ENCODE measurements around the gene NCAPD3. TPM values are rescaled to one million over a fixed set of nuclear protein-coding genes. Genes with fewer than 3 reads are reported as not detected.

Gene NCAPD3
- total RNA-seq, 1 experiment from 2014 or later = 52.2 TPM

DNA sequence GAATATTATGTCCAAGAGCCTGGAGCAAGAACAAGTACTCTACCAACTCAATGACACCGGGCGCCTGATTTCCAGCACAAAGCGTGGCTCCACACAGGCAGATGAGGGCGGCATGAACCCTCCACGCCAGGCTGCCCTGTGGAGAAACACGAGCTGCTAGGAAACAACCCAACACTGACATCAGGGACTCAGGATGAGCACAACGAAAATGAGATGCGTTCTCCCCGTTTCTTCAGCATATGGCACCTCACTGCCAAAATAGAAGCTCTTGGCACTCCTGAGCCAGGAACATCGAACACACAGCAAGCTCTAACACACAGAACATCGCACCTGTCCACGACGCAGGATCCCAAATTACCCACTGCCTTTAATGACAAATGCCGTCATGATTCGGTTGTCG is 68.3 kb downstream of the NCAPD3 start:
- no peak overlapping the region for H3K4me3 Mint-ChIP-seq
- H3K79me1 ChIP-seq (ENCODE audit: insufficient read depth, low read depth, low read length, poor library complexity, severe bottlenecking) = no peaks in the 10 kb centered on the region
- peaks cover 4% of the 10 kb centered on the region for H3K9me3 ChIP-seq (ENCODE audit: control insufficient read depth, low read depth, low read length)
- H3K27ac Mint-ChIP-seq = no peak overlapping the region
- no peaks in the 10 kb centered on the region for H3K79me2 ChIP-seq (ENCODE audit: insufficient read depth, low read length)
- no peak overlapping the region for H2BK15ac ChIP-seq (ENCODE audit: low read depth, low read length)
- no peak overlapping the region for H4K5ac ChIP-seq (ENCODE audit: insufficient read length, low read depth, low read length)
- H3K9me3 Mint-ChIP-seq = peaks cover 6 to 16% of the 10 kb centered on the region in 2 experiments; a peak in 4 of 5 replicates
- no peak overlapping the region for H3K4me2 ChIP-seq (ENCODE audit: insufficient read depth, insufficient read length, low read length)
- H3K4ac ChIP-seq (ENCODE audit: low read depth, low read length) = no peak overlapping the region
- no peaks in the 10 kb centered on the region for H3K27me3 Mint-ChIP-seq (ENCODE audit: low read depth)
- no peak overlapping the region for H2BK5ac ChIP-seq (ENCODE audit: insufficient read length, low read length)
- H3K23ac ChIP-seq (ENCODE audit: insufficient read length, low read depth, low read length) = no peak overlapping the region
- peaks cover 84 to 95% (median 94%) of the 10 kb centered on the region in 3 experiments for H3K36me3 Mint-ChIP-seq (ENCODE audit: insufficient read depth in 1 of 3, low read depth in 3 of 3)
- H3K4me1 Mint-ChIP-seq = no peaks in the 10 kb centered on the region
- no peak overlapping the region for H4K91ac ChIP-seq (ENCODE audit: insufficient read length, low read depth, low read length)
- H3T11ph ChIP-seq (ENCODE audit: low read length) = no peak overlapping the region
- DNase-seq = no peak
- no peak overlapping the region for H2BK120ac ChIP-seq (ENCODE audit: low read depth, low read length, poor library complexity, severe bottlenecking)
- H3K4me1 ChIP-seq (ENCODE audit: insufficient read depth, low read length) = no peaks in the 10 kb centered on the region
- H4K20me1 ChIP-seq (ENCODE audit: control insufficient read depth, insufficient read depth, insufficient read length) = no peaks in the 10 kb centered on the region
- H4K8ac ChIP-seq (replicated peaks; ENCODE audit: insufficient read length, low read depth, low read length) = no peak overlapping the region
- H3K56ac ChIP-seq (ENCODE audit: insufficient read length, low read depth, low read length) = no peak overlapping the region
- H3K14ac ChIP-seq (ENCODE audit: insufficient read depth, low read length) = no peak overlapping the region
- no peak overlapping the region for H3K9ac ChIP-seq (ENCODE audit: extremely low read depth, insufficient read length, low read length)
- no peak for TF ChIP-seq CTCF (conservative IDR thresholded peaks at IDR 0.05)
- H2BK20ac ChIP-seq (ENCODE audit: low read depth, low read length, poor library complexity, severe bottlenecking) = no peak overlapping the region
- H2BK12ac ChIP-seq (ENCODE audit: insufficient read length, low read depth, low read length) = no peak overlapping the region
- H3K23me2 ChIP-seq (ENCODE audit: insufficient read length, low read depth, low read length, poor library complexity, severe bottlenecking) = no peaks in the 10 kb centered on the region
- no CpG with 5 or more reads among the region's 16 CpGs for whole genome bisulfite sequencing (ENCODE audit: extremely low coverage, insufficient read length, low lambda C conversion rate)
- no peak overlapping the region for H2AK5ac ChIP-seq (ENCODE audit: insufficient read length, low read length)
- H3K27ac ChIP-seq (ENCODE audit: insufficient read length, low read depth, low read length) = no peak overlapping the region
- H3K27me3 ChIP-seq (ENCODE audit: insufficient read depth, low read length) = no peaks in the 10 kb centered on the region
- H2AFZ ChIP-seq (ENCODE audit: low read length) = no peak overlapping the region
- no peak overlapping the region for H3K18ac ChIP-seq (ENCODE audit: insufficient read length, low read depth, low read length)
